GM19239 (cell line): ENCODE results near the gene LGR6.
A peak's percentile ranks its signal among the peaks of the same experiment; 100 is the strongest.
"Not testable (repeated sequence)": the region's sequence is repeated elsewhere in the genome, so short reads cannot be mapped to it uniquely, and the experiment has no call there.

Experiments
- DNase-seq: peaks from one replicate; pipeline ENCODE4 v3.0.0; 2011; ENCODE audit warnings: low spot score; ENCODE audit not compliant: insufficient read length
- FAIRE-seq: peaks from 2 replicates; lab custom pipeline; 2011; peaks lifted over from hg19 to GRCh38; lab: Jason Lieb, UNC

LGR6 gene

DNA sequence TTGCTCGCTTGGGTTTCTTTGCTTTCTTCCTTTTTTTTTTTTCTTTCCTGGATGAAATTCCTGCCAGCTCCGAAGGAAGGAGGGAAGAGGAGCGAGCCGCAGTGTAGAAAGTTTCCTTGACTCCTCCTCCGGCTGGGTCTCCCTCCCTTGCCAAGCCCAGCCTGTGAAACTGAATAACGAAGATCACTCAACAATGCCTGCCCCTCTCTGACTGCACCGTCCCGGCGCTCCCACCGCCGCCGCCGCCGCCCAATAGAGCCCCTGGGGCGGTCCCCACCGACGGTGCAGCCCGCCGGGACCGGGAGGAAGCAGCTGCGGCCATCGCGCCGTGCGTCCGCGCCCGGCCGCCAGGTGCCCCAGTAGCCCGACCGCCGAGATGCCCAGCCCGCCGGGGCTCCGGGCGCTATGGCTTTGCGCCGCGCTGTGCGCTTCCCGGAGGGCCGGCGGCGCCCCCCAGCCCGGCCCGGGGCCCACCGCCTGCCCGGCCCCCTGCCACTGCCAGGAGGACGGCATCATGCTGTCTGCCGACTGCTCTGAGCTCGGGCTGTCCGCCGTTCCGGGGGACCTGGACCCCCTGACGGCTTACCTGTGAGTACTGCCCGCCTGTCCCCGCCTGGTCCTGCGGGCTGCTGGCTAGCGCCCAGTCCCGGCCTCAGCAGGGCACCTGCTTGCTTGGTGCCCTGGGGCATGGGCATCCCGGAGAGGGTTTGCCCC lies at the start of gene LGR6:
Gene LGR6, plus strand, starts transcription at position 186 of the 714 bp plus-strand sequence. Its CDS starts 191 bp downstream, at position 377.
- no peak for DNase-seq
- no peak for FAIRE-seq

GRCh38 chr1:202144402-202145067 lies 49.1 kb upstream of the LGR6 start, which contains the start of gene ARL8A:
Gene ARL8A, minus strand, starts transcription at chr1:202144737. Its CDS starts 165 bp downstream, at chr1:202144572.
- FAIRE-seq = no peak
- DNase-seq = peak; percentile 84

- FAIRE-seq = no peak
- peak; percentile 43 for DNase-seq
Observed at GRCh38 chr1:202145068-202145743, 48.4 kb upstream of the LGR6 start.

GRCh38 chr1:202145744-202146140 lies 47.9 kb upstream of the LGR6 start:
- not testable (repeated sequence) for FAIRE-seq, DNase-seq

GRCh38 chr1:202146279-202146678 lies 47.3 kb upstream of the LGR6 start:
- DNase-seq = no peak
- FAIRE-seq = no peak

GRCh38 chr1:202146993-202147392 lies 46.6 kb upstream of the LGR6 start:
- FAIRE-seq (no peak), DNase-seq (no peak)

DNA sequence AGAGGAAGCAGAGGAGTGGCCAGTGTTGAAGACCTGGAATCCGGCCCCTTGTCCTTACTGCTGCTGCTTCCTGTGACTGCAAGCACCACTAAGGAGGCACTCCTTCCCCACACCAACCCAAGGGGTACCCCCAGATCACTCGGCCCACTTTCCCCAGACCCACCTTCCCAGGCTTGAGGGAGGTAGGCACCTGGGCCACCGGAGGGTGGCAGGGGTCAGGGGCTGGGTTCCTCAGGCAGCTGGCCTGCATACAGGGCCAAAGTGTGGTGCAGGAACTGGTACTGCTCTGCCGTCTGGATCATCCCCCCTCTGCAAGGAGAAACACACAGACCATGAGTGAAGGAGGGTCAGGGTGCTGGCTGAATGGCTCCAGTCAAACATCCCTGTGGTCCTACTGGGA lies 45.2 kb upstream of the LGR6 start:
- DNase-seq (no peak), FAIRE-seq (no peak)

DNA sequence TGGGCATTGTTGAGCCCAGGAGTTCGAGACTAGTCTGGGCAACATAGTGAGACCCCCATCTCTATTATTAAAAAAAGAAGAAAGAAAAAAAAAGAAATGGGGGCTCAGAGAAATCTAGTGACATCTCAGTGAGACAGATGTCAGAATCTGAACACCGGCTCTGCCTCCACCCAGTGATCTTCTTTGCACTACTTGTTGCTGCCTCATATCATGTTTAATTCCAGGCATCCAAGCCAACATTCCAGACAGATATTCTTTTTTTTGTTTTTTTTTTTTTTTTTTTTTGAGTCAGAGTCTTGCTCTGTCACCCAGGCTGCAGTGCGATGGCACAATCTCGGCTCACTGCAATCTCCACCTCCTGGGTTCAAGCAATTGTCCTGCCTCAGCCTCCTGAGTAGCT lies 44.0 kb upstream of the LGR6 start:
- no peak for FAIRE-seq
- no peak for DNase-seq

GRCh38 chr1:202150187-202150586 lies 43.4 kb upstream of the LGR6 start:
- no peak for FAIRE-seq
- DNase-seq = no peak

DNA sequence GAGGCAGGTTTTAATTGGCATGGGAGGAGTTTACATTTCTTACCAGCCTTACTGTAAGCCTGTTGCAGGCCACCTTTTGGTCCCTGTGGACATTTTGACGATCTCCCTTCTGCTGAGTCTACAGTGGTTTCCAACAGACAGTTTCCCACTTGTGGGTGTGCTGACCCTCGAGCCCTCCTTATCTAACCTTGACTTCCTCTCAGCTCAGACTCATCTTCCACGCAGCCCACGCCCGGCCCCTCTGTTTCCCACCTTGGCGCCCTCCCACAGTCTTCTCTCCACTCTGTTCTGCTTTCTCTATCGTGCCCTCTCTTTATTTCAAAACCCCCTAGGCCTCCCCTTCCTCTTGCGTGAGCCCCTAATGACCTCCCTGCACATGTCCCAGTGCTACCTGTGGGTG lies 43.0 kb upstream of the LGR6 start:
- DNase-seq (no peak), FAIRE-seq (no peak)

GRCh38 chr1:202151045-202151444 lies 42.6 kb upstream of the LGR6 start:
- no peak for FAIRE-seq
- DNase-seq = no peak

DNA sequence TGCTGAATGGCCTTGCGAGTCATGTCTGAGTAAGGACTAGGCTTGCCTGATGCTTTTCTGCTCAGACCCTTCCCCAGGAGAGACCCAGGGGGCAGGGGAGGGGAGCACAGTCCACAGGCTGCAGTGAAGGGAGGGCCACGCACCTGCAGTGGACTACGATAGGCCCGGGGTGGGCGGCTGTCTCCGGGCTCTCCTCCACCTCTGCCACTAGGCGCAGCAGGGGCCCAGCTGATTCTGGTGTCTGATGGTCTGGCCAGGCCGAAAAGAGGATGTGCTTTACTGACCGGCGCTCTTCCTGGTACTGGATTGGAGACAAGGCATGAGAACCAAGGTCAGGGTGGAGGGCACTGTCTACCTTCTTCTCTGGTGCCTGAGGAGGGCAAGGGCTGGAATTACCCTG lies 41.2 kb upstream of the LGR6 start:
- DNase-seq (no peak), FAIRE-seq (no peak)

DNA sequence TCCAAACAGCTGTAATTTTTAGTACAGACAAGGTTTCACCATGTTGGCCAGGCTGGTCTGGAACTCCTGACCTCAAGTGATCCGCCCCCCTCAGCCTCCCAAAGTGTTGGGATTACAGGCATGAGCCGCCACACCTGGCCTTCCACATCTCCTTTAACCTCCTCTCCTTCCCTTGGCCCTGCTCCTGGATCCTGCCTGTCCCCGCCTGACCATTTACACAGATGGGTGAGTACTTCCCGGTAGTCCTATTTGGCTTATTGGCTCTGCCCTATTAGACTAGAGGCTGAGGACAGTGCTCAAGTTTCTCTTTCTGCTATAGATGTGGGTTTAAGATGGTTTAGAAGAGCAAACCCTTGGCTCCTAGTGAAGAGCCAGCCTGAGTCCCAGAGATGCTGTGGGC lies 40.3 kb upstream of the LGR6 start:
- DNase-seq (no peak), FAIRE-seq (no peak)

DNA sequence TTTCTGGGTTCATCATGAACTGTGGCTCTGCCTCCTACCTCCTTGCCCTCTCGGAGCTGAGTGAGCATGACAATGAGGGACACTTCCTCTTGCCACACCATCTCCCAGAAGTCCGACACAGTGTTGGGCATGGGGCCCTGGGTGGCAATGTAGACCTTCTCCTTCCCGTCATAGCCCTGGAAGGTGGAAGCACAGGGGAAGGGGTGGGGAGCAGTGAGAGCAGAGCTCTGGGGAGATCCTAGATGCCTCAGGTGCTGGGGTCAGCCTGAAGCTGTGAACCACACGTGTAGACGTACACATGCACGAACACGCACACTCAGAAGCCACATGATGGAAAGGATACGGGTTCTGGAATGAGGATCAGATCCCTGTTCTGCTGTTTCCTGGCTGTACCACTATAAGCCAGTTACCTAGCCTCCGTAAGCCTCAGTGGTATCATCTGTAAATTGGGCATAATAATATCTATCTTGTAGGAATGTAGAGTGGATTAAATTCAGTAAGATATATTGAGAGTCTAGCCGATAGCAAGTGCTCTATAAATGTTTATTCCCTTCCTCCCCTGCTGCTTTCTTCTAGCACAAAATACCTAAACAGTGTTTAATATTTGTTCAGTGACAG lies 39.3 kb upstream of the LGR6 start:
- DNase-seq (no peak), FAIRE-seq (no peak)

DNA sequence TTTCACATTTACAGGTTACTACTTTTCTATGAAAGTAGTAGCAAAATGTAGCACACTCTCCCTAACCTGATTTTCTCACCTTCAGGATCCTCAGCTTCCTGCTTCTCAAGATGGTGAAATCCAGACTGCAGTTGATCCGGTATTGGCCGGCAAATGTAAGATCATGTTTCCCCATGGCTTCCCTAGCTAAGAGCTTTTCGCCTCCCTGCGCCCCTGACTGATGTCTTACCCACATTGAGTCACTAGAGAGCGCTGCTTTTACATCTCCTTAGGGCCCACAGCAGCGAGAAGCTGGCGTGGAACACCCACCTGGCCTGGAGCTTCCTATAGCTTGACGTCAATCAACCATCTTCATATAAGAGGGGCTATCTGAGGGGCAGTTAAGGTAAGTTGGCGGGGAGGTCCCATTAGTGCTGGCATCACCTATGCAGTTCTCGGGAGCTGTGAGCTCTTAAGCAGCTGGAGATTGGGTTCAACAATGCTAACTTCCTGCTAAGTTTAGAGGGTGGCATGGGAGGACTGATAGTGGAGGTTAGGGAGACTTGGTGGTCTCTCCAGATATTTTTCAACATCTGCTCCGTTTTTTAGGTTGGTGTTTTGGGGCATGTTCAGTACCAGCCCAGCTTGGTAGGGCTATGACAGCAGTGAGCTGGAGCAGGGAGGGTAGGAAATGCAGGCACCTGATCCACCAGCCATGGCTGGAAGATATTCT lies 38.7 kb upstream of the LGR6 start:
- FAIRE-seq = peak; percentile 11
- no peak for DNase-seq

- DNase-seq (no peak), FAIRE-seq (no peak)
Observed at GRCh38 chr1:202155478-202156021, 38.0 kb upstream of the LGR6 start.

DNA sequence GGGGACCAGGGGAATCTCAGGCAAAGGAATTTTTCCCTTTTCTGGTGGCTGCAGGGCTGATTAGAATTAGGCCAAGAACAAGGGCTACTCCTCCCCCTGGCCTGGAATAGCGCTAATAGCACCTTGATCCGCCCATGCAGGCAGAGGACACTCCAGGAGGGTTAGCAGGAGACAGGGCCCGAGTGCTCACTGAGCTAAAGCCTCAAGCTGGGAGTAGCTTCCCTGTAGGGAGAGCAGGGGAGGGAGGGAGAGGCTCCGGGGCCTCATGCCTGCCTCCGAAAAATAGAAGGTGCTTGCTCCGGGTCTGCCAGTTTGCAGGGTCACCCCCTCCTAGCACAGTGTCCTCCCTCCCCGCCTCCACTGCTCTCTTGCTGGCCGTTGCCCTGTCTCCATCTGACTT lies 37.0 kb upstream of the LGR6 start:
- FAIRE-seq (no peak), DNase-seq (no peak)

DNA sequence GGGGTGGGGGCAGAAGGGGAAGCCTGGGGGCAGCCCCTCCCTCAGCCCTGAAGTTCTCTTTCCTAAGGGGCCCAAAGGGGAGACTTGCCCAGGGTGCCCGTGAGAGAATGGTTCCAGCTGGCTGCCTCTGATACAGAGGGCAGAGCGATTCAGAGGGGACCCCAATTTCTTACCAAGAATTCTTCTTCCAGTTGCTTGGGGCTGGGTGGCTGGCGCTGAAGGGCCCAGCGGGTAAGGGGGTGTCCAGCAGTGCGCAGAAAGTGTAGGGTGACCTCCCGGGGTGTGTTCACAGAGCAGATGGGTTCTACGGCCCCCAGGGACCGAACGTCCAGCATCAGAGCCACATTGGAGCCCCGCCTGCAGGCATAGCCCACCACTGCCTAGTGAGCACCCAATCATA lies 35.7 kb upstream of the LGR6 start:
- DNase-seq = no peak

GRCh38 chr1:202158810-202159533 lies 34.6 kb upstream of the LGR6 start:
- FAIRE-seq = no peak

More for the DNA sequence above, 35.7 kb upstream of the LGR6 start:
- no peak for FAIRE-seq

More at GRCh38 chr1:202158810-202159533, 34.6 kb upstream of the LGR6 start:
- DNase-seq = no peak
